Osteocyte (in vitro differentiated cells): ENCODE results near the gene TLX2. TPM values are rescaled to one million over a fixed set of nuclear protein-coding genes. Genes with fewer than 3 reads are reported as not detected.

Source experiments
- DNase-seq: peaks from one replicate; pipeline ENCODE4 v3.0.0; 2021; ENCODE audit warnings: mixed read lengths; ENCODE audit not compliant: unreplicated experiment; ENCODE audit errors: extremely low spot score
- H3K27ac Mint-ChIP-seq: one replicate; pipeline ENCODE4 v1.8.0; 2021; ENCODE audit warnings: mild to moderate bottlenecking, mixed read lengths; ENCODE audit not compliant: unreplicated experiment
- H3K27me3 Mint-ChIP-seq: one replicate; pipeline ENCODE4 v1.8.0; 2021; ENCODE audit warnings: mixed read lengths; ENCODE audit not compliant: unreplicated experiment
- H3K36me3 Mint-ChIP-seq: one replicate; pipeline ENCODE4 v1.8.0; 2021; ENCODE audit warnings: mixed read lengths; ENCODE audit not compliant: unreplicated experiment
- H3K4me1 Mint-ChIP-seq: one replicate; pipeline ENCODE4 v1.8.0; 2021; ENCODE audit warnings: mixed read lengths; ENCODE audit not compliant: unreplicated experiment
- H3K4me3 Mint-ChIP-seq: one replicate; pipeline ENCODE4 v1.8.0; 2021; ENCODE audit warnings: mild to moderate bottlenecking, moderate library complexity, mixed read lengths; ENCODE audit not compliant: unreplicated experiment
- H3K9me3 Mint-ChIP-seq: one replicate; pipeline ENCODE4 v1.8.0; 2021; ENCODE audit warnings: mixed read lengths; ENCODE audit not compliant: unreplicated experiment
- total RNA-seq: library from RNA; stranded (reverse); gene quantifications from 2 replicates; pipeline ENCODE4 v1.2.1, GENCODE V29; 2021
- TF ChIP-seq, protein P1 (sequence below): fragments of 200-600 bp; sonication (generic); IDR thresholded peaks from 2 replicates; pipeline ENCODE4 v1.5.0; 2021; ENCODE audit warnings: antibody characterized with exemption, mild to moderate bottlenecking, moderate library complexity

The TLX2 gene
- total RNA-seq, 1 donor from 2014 or later: not detected

DNA sequence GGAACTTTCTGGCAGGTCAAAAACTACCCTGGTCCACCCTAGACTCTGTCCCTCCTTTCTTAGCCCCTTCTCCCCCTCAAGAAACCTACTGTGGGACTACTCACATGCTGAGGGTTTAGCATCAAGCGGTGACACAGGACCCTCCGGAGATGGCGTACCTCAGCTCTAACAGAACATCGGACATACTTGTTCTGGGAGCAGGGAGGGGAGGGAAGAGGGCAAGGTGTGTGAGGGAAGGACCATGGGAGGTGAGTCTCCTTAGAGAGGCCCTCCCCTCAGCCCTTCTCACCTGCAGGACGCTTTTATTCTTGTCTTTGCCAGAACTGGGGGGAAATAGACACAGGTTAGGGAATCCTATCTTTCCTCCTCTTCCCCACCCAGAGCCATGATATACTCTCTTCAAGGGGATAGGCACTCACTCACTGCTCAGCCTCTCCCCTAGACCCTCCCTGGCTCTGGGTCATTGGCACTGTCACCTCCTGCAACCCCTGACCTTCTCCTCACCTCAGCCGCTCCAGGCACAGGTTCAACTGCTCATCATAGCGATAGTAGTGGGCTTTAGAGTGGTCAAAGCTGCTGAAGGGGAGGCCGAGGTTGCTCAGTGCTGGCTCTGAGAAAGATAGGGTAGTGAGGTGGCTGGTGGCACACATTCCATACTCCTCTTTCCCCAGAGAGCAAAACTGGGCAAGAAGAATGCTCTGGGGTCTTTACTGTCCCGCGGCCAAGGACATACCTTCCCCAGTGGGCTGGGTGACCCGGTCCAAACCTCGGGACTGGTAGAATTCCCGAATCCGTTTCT, 8.6 kb upstream of the TLX2 start:
- Mint-ChIP-seq H3K4me1 (peaks cover 64% of the 10 kb centered on the region), H3K36me3 (peaks cover 20% of the 10 kb centered on the region), H3K9me3 (no peaks in the 10 kb centered on the region), H3K27ac (peak overlapping the region; percentile 83), H3K4me3 (peak overlapping the region; percentile 98), H3K27me3 (peaks cover 27% of the 10 kb centered on the region)
- TF ChIP-seq, protein P1, sequence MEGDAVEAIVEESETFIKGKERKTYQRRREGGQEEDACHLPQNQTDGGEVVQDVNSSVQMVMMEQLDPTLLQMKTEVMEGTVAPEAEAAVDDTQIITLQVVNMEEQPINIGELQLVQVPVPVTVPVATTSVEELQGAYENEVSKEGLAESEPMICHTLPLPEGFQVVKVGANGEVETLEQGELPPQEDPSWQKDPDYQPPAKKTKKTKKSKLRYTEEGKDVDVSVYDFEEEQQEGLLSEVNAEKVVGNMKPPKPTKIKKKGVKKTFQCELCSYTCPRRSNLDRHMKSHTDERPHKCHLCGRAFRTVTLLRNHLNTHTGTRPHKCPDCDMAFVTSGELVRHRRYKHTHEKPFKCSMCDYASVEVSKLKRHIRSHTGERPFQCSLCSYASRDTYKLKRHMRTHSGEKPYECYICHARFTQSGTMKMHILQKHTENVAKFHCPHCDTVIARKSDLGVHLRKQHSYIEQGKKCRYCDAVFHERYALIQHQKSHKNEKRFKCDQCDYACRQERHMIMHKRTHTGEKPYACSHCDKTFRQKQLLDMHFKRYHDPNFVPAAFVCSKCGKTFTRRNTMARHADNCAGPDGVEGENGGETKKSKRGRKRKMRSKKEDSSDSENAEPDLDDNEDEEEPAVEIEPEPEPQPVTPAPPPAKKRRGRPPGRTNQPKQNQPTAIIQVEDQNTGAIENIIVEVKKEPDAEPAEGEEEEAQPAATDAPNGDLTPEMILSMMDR: no peak
- DNase-seq: no peak

DNA sequence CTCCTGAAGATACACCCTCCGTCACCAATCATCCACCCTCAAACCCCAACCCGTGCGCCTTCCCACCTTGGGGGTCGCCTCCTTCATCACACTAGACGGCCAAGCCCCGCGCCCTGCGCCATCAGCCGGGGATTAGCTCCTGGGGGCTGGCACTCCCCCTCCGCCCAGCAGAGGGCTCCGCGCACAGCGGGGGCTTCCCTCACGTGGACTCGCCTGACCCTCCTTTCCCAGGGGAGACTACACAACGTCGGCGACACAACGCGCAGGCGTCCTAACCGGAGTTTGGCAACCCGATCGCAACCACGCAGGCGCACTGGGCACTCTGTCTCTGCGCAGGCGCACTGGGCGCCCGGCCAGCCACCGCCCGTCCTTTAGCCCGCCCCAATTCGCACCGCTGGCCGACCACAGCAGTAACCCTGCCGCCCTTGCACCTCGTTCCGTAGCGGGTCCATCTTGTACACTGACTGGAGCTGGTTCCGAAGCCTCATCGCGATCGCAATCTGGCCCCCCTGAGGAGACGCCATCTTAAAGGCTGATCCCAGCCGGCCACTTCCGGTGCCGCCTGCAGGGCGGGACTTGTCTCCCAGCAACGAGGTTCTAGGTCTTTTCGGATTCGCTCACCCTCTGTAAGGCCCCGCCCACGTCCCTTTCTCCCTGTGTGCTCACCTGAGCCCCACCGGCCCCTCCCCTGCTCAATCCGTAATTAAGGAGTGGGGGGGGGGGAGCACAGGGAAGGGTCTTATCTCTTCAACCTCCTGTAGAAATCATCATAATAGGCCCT, 6.9 kb upstream of the TLX2 start, which contains the start of gene PCGF1:
PCGF1 (minus strand) TSS at position 551 of the 781 bp plus-strand sequence; CDS start at position 524, 27 bp downstream.
- DNase-seq: peak; percentile 98
- Mint-ChIP-seq H3K36me3 (peaks cover 20% of the 10 kb centered on the region), H3K4me3 (peak within 1 kb of the TSS; percentile 98), H3K9me3 (no peaks in the 10 kb centered on the region), H3K4me1 (peaks cover 58% of the 10 kb centered on the region), H3K27ac (peak within 1 kb of the TSS; percentile 100), H3K27me3 (peaks cover 34% of the 10 kb centered on the region)
- TF ChIP-seq, protein P1: peak; percentile 49

GRCh38 chr2:74507926-74508520, 6.2 kb upstream of the TLX2 start:
- TF ChIP-seq, protein P1: no peak
- H3K36me3 Mint-ChIP-seq: peaks cover 20% of the 10 kb centered on the region
- peaks cover 52% of the 10 kb centered on the region for H3K4me1 Mint-ChIP-seq
- H3K9me3 Mint-ChIP-seq: no peaks in the 10 kb centered on the region
- H3K27ac Mint-ChIP-seq: peak overlapping the region; percentile 100
- no peak for DNase-seq
- H3K27me3 Mint-ChIP-seq: peaks cover 41% of the 10 kb centered on the region
- H3K4me3 Mint-ChIP-seq: peak overlapping the region; percentile 98

DNA sequence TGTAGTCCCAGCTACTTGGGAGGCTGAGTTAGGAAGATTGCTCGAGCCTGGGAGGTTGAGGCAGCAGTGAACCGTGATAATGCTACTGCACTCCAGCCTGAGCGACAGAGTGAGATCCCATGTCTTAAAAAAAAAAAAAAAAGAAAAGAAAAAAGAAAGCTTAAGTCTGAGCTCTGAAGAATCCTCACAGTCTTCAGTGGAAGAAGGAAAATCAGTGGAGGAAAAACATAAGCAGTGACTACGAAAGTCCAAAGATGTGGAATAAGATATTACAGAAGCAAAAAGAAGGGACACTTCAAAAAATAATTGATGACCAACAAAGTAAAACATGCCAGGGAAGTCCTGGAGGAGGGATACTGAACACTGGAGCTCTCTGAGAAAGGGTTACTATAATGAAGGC, 4.0 kb upstream of the TLX2 start:
- Mint-ChIP-seq H3K27ac (no peak overlapping the region), H3K4me1 (peaks cover 35% of the 10 kb centered on the region), H3K27me3 (peaks cover 50% of the 10 kb centered on the region), H3K4me3 (no peak overlapping the region), H3K9me3 (no peaks in the 10 kb centered on the region), H3K36me3 (peaks cover 9% of the 10 kb centered on the region)
- TF ChIP-seq, protein P1: no peak
- no peak for DNase-seq
